Activated CD4-positive, alpha-beta T cell treated with anti-CD3 and anti-CD28 coated beads, Interleukin-2, amount 10 ng/mL, durations not matched to agents 7 days and 5 days (primary cell): Measurements from ENCODE around the gene GMNN. TPM values are rescaled to one million over a fixed set of nuclear protein-coding genes. Genes with fewer than 3 reads are reported as not detected.
"Not testable (repeated sequence)": the region's sequence is repeated elsewhere in the genome, so short reads cannot be mapped to it uniquely, and the experiment has no call there.

Experiments
- CTCF ChIA-PET: fragments of 350-600 bp; sonication (Branson Sonifier 250); formaldehyde crosslinking; loops from one replicate; lab custom pipeline; 2021; ENCODE audit warnings: antibody characterized with exemption; lab: Charles Lee
- POLR2A ChIA-PET: fragments of 350-600 bp; sonication (Branson Sonifier 250); formaldehyde crosslinking; loops from one replicate; lab custom pipeline; 2021; ENCODE audit warnings: antibody characterized with exemption; lab: Charles Lee
- DNase-seq: peaks from one replicate; pipeline ENCODE4 v3.0.0-alpha.2; 2020
- H3K27ac Mint-ChIP-seq: one replicate; pipeline ENCODE4 v1.8.0; 2021; ENCODE audit warnings: mild to moderate bottlenecking, moderate library complexity, mixed read lengths
- H3K27me3 Mint-ChIP-seq: one replicate; pipeline ENCODE4 v1.8.0; 2021; ENCODE audit warnings: mixed read lengths
- H3K36me3 Mint-ChIP-seq: one replicate; pipeline ENCODE4 v1.8.0; 2021; ENCODE audit warnings: low read depth, mixed read lengths
- H3K4me1 Mint-ChIP-seq: one replicate; pipeline ENCODE4 v1.8.0; 2021; ENCODE audit warnings: mixed read lengths
- H3K4me3 Mint-ChIP-seq: one replicate; pipeline ENCODE4 v1.8.0; 2021; ENCODE audit warnings: mild to moderate bottlenecking, moderate library complexity, mixed read lengths
- H3K9me3 Mint-ChIP-seq: one replicate; pipeline ENCODE4 v1.8.0; 2021; ENCODE audit warnings: mixed read lengths
- total RNA-seq, 2 experiments: library from RNA; stranded (reverse); gene quantifications; one replicate each; pipeline ENCODE4 v1.2.3, GENCODE V29; 2021

The GMNN gene
- total RNA-seq, 2 experiments from 2014 or later = 63.2 to 70.3 TPM

GRCh38 chr6:24764833-24765828, 9.6 kb upstream of the GMNN start:
- H3K4me1 Mint-ChIP-seq, H3K27me3 Mint-ChIP-seq, H3K27ac Mint-ChIP-seq, H3K36me3 Mint-ChIP-seq, DNase-seq, POLR2A ChIA-PET, H3K9me3 Mint-ChIP-seq, H3K4me3 Mint-ChIP-seq: not testable (repeated sequence)
- CTCF ChIA-PET = interaction anchor here (1.1 kb wide), 1 partner anchor 184 kb away, joined by 4 read pairs; no protein-coding TSS in a partner anchor

DNA sequence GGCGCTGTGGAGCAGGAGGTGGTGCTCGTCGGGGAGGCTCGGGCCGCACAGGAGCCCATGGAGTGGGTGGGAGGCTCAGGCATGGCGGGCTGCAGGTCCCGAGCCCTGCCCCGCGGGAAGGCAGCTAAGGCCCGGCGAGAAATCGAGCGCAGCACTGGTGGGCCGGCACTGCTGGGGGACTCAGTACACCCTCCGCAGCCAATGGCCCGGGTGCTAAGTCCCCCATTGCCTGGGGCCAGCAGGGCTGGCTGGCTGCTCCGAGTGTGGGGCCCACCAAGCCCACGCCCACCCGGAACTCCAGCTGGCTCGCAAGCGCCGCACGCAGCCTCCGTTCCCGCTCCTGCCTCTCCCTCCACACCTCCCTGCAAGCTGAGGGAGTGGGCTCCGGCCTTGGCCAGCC, 8.8 kb upstream of the GMNN start:
- POLR2A ChIA-PET = not testable (repeated sequence)

GRCh38 chr6:24766680-24767462, 7.9 kb upstream of the GMNN start:
- DNase-seq = no peak
- H3K4me1 Mint-ChIP-seq = peaks cover 4% of the 10 kb centered on the region
- POLR2A ChIA-PET = no interaction called here
- H3K27ac Mint-ChIP-seq = no peak overlapping the region
- no peak overlapping the region for H3K4me3 Mint-ChIP-seq
- no peaks in the 10 kb centered on the region for H3K9me3 Mint-ChIP-seq
- H3K36me3 Mint-ChIP-seq = no peaks in the 10 kb centered on the region
- no peaks in the 10 kb centered on the region for H3K27me3 Mint-ChIP-seq
- CTCF ChIA-PET = interaction anchor here (1.1 to 1.4 kb wide), 2 partner anchors 9 to 186 kb away, joined by 4 to 6 read pairs; no protein-coding TSS in a partner anchor

More for the DNA sequence above, 8.8 kb upstream of the GMNN start:
- not testable (repeated sequence) for H3K9me3 Mint-ChIP-seq, DNase-seq, H3K4me3 Mint-ChIP-seq, H3K27ac Mint-ChIP-seq, H3K27me3 Mint-ChIP-seq, H3K36me3 Mint-ChIP-seq, H3K4me1 Mint-ChIP-seq
- CTCF ChIA-PET = interaction anchor here (0.6 to 1.1 kb wide), 2 partner anchors 61 to 185 kb away, joined by 3 to 4 read pairs; no protein-coding TSS in a partner anchor

DNA sequence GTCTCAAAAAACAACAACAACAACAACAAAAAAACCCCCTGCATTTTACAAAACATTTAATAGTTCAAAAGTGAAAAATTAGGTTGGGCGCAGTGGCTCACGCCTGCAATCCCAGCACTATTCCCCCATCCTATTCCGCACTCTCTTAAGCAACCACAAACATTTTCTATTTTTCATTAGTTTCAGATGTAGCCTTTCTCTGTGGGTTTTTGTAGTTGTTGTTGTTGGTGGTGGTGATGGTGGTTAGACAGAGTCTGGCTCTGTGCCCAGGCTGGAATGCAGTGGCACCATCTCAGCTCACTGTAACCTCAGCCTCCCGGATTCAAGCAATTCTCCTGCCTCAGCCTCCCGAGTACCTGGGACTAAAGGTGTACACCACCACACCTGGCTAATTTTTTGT, 6.4 kb upstream of the GMNN start:
- CTCF ChIA-PET = no interaction called here
- no peaks in the 10 kb centered on the region for H3K36me3 Mint-ChIP-seq
- POLR2A ChIA-PET = interaction anchor here (0.7 kb wide), 1 partner anchor 26 kb away, joined by 3 read pairs; no protein-coding TSS in a partner anchor

DNA sequence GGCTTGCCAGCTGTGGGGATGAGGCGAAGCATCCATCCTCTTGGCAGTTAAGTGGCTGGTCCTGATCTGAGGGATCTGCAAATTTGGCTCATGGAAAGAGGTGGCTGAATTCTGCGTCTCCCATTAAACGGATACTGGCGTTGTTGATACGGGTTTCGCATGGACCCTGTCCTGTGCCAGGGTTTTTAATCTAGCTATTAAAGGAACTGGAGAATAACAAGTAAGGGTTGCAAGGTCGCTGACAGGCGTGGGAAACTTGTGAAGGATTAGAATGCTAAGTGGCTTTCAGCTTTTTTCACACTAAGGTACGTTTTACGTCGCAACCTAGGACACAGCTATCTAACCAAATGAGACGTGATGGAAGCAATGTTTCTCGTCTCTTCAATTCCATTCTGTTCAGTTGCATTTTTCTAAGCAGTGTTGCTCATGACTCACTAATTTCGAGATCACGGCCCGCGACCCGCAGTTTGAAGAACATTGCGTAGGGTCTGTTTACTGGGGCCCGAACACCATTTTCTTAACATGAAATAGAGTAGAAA, 852 bp downstream of the GMNN start:
- no peaks in the 10 kb centered on the region for H3K27me3 Mint-ChIP-seq
- CTCF ChIA-PET = interaction anchor here (1.0 to 2.2 kb wide), 4 partner anchors 9 to 54 kb away, joined by 3 to 6 read pairs (median 5); no protein-coding TSS in a partner anchor
- H3K27ac Mint-ChIP-seq = peak overlapping the region; percentile 99
- H3K4me1 Mint-ChIP-seq = peaks cover 37% of the 10 kb centered on the region
- H3K4me3 Mint-ChIP-seq = peak overlapping the region; percentile 99
- peaks cover 35% of the 10 kb centered on the region for H3K36me3 Mint-ChIP-seq
- no peaks in the 10 kb centered on the region for H3K9me3 Mint-ChIP-seq
- peak; percentile 22 for DNase-seq
- POLR2A ChIA-PET = no interaction called here

More for the DNA sequence above, 6.4 kb upstream of the GMNN start:
- H3K4me1 Mint-ChIP-seq = peaks cover 3% of the 10 kb centered on the region
- no peak overlapping the region for H3K27ac Mint-ChIP-seq
- H3K27me3 Mint-ChIP-seq = no peaks in the 10 kb centered on the region
- no peak for DNase-seq
- H3K4me3 Mint-ChIP-seq = no peak overlapping the region
- H3K9me3 Mint-ChIP-seq = no peaks in the 10 kb centered on the region

- POLR2A ChIA-PET = no interaction called here
- DNase-seq = no peak
- Mint-ChIP-seq H3K27ac (peak overlapping the region; percentile 60), H3K9me3 (no peaks in the 10 kb centered on the region), H3K4me1 (peaks cover 43% of the 10 kb centered on the region), H3K4me3 (peak overlapping the region; percentile 99), H3K36me3 (peaks cover 46% of the 10 kb centered on the region), H3K27me3 (no peaks in the 10 kb centered on the region)
- CTCF ChIA-PET = interaction anchor here (2.2 kb wide), 1 partner anchor 10 kb away, joined by 6 read pairs; no protein-coding TSS in a partner anchor
These were observed 2.5 kb downstream of the GMNN start for GRCh38 chr6:24777227-24777626.

DNA sequence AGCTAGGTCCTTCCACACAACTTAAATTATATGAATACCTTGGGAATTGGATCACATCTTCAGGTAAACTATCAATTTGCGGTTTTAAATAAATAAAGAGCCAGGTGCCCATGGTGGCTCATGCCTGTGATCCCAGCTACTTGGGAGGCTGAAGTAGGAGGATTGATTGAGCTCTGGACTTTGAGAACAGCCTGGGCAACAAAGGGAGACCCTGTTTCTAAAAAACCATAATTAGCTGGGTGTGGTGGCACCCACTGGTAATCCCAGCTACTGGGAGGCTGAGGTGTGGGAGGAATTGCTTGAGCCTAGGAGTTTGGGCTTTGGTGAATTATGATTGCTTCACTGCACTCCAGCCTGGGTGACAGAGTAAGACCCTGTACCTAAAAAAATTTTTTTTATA, 3.4 kb downstream of the GMNN start:
- no peaks in the 10 kb centered on the region for H3K27me3 Mint-ChIP-seq
- POLR2A ChIA-PET = no interaction called here
- H3K9me3 Mint-ChIP-seq = no peaks in the 10 kb centered on the region
- no peak overlapping the region for H3K27ac Mint-ChIP-seq
- no peak for DNase-seq
- peaks cover 45% of the 10 kb centered on the region for H3K4me1 Mint-ChIP-seq
- peak overlapping the region; percentile 99 for H3K4me3 Mint-ChIP-seq
- peaks cover 55% of the 10 kb centered on the region for H3K36me3 Mint-ChIP-seq
- CTCF ChIA-PET = interaction anchor here (1.0 kb wide), 1 partner anchor 8 kb away, joined by 3 read pairs; no protein-coding TSS in a partner anchor

GRCh38 chr6:24778878-24779277, 4.1 kb downstream of the GMNN start:
- Mint-ChIP-seq H3K4me1 (peaks cover 44% of the 10 kb centered on the region), H3K36me3 (peaks cover 60% of the 10 kb centered on the region), H3K9me3 (no peaks in the 10 kb centered on the region), H3K4me3 (no peak overlapping the region), H3K27me3 (no peaks in the 10 kb centered on the region), H3K27ac (no peak overlapping the region)
- DNase-seq = no peak
- ChIA-PET POLR2A (no interaction called here), CTCF (interaction anchor here (0.6 kb wide), 1 partner anchor 194 kb away, joined by 3 read pairs; no protein-coding TSS in a partner anchor)

- Mint-ChIP-seq H3K36me3 (peaks cover 64% of the 10 kb centered on the region), H3K27ac (peak overlapping the region; percentile 7), H3K27me3 (no peaks in the 10 kb centered on the region), H3K4me3 (no peak overlapping the region), H3K4me1 (peaks cover 47% of the 10 kb centered on the region), H3K9me3 (no peaks in the 10 kb centered on the region)
- DNase-seq = no peak
- ChIA-PET CTCF (interaction anchor here (0.6 kb wide), 1 partner anchor 194 kb away, joined by 3 read pairs; no protein-coding TSS in a partner anchor), POLR2A (no interaction called here)
These were observed 4.8 kb downstream of the GMNN start for GRCh38 chr6:24779416-24780016.

- ChIA-PET CTCF (no interaction called here), POLR2A (no interaction called here)
- no peak for DNase-seq
- Mint-ChIP-seq H3K27me3 (no peaks in the 10 kb centered on the region), H3K27ac (no peak overlapping the region), H3K9me3 (no peaks in the 10 kb centered on the region), H3K36me3 (peaks cover 67% of the 10 kb centered on the region), H3K4me1 (peaks cover 47% of the 10 kb centered on the region), H3K4me3 (no peak overlapping the region)
These were observed 5.5 kb downstream of the GMNN start for GRCh38 chr6:24780206-24780605.

DNA sequence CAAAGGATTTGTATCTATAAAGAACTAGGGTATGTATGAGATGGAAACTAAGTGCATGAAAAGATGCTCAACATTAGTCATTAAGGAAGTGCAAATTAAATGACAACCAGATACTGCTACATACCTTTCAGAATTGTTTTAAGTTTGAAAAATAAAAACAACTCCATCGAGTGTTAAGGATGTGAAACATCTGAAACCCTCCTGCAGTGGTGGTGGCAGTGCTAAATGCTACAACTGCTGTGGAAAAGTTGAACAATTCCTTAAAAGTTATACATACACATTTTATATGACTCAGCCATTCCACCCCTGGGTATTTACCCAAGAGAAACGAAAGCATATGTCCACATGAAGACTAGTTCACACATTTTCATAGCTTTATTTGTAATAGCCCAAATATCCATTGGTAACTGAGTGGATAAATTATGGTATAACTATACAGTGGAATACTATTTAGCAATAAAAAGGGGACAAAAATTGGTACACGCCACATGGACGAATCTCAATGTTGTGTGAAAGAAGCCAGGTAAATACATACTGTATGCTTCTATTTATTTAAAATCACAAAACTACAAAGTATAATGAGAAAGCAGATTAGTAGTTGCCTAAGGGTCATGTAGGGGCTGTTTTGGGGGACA, 13.4 kb downstream of the GMNN start:
- H3K36me3 Mint-ChIP-seq = peaks cover 46% of the 10 kb centered on the region
- H3K9me3 Mint-ChIP-seq = no peaks in the 10 kb centered on the region
- H3K27ac Mint-ChIP-seq = no peak overlapping the region
- DNase-seq = no peak
- ChIA-PET POLR2A (no interaction called here), CTCF (interaction anchor here (0.7 to 1.5 kb wide), 4 partner anchors 9 to 328 kb away, joined by 3 to 4 read pairs (median 3); no protein-coding TSS in a partner anchor)
- H3K27me3 Mint-ChIP-seq = no peaks in the 10 kb centered on the region
- no peak overlapping the region for H3K4me3 Mint-ChIP-seq
- H3K4me1 Mint-ChIP-seq = peaks cover 4% of the 10 kb centered on the region
